Uterus (tissue), 2 donors: ENCODE data around the gene TRIM17.

Experiments used
- CTCF ChIP-seq, 4 experiments: fragments of 200-600 bp in 2 of 4; fragments of 450-650 bp in 2 of 4; sonication (generic) in 2 of 4; IDR thresholded peaks; one replicate each; pipeline ENCODE4 v1.5.1; 2016 to 2019; ENCODE audit warnings: antibody characterized with exemption in 4 of 4, mild to moderate bottlenecking in 2 of 4, moderate library complexity in 1 of 4
- POLR2A ChIP-seq, 2 donors: fragments of 450-650 bp; IDR thresholded peaks; one replicate each; pipeline ENCODE4 v1.6.1; 2016; ENCODE audit warnings: antibody characterized with exemption in 2 of 2, mild to moderate bottlenecking in 1 of 2, moderate library complexity in 1 of 2

- TF ChIP-seq CTCF (IDR thresholded peaks at IDR 0.05) (no peak), POLR2A (IDR thresholded peaks at IDR 0.05) (no peak)
Measured at GRCh38 chr1:228411548-228412430, 4.9 kb downstream of the TRIM17 start.
